NCI-H187 (cell line): ENCODE measurements around the gene AIRE.
A peak's percentile ranks its signal among the peaks of the same experiment; 100 is the strongest.
"Not testable (repeated sequence)": the region's sequence is repeated elsewhere in the genome, so short reads cannot be mapped to it uniquely, and the experiment has no call there.

Experiments
- DNase-seq, 2 experiments: peaks; one replicate each; lab custom pipeline; 2025; lab: John Stamatoyannopoulos, UW

Gene AIRE

GRCh38 chr21:44291936-44292811 is 6.5 kb downstream of the AIRE start:
- no peak for DNase-seq

DNA sequence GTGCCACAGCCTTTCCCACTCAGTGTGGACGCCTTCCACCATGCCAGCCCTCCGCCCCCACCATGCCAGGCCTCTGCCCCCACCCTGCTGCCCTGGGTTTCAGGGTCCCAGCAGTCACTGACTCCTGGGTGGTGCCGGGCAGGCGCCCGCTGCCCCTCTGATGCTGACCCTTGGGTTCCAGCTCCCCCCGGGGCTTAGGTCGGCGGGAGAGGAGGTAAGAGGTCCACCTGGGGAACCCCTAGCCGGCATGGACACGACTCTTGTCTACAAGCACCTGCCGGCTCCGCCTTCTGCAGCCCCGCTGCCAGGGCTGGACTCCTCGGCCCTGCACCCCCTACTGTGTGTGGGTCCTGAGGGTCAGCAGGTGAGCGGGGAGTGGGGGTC is 7.1 kb downstream of the AIRE start:
- DNase-seq, result no peak

- no peak for DNase-seq
Measured at GRCh38 chr21:44293551-44294231, 8.0 kb downstream of the AIRE start.

GRCh38 chr21:44294391-44295162 is 8.9 kb downstream of the AIRE start:
- no peak for DNase-seq

GRCh38 chr21:44295163-44295573 is 9.5 kb downstream of the AIRE start:
- no peak for DNase-seq

- no peak for DNase-seq
Measured at GRCh38 chr21:44295646-44296045, 10.0 kb downstream of the AIRE start.

DNA sequence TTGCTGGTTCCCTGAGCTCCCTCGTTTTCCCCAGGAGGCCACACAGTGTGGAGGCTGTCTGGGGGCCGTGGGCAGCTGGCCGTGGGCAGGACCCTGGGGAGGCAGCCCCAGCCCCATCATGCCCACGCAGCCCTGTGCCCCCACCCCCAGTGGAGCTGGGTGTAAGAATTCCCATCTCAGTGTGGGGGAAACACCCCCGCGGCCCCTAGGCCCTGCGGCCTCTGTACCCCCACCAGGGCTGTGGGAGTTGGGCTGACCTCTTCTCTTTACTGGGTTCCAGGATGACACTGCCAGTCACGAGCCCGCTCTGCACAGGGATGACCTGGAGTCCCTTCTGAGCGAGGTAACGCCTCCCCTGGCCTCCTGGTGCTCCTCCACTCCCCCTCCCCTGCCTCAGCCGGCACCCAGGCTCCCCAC is 10.4 kb downstream of the AIRE start:
- no peak for DNase-seq

DNA sequence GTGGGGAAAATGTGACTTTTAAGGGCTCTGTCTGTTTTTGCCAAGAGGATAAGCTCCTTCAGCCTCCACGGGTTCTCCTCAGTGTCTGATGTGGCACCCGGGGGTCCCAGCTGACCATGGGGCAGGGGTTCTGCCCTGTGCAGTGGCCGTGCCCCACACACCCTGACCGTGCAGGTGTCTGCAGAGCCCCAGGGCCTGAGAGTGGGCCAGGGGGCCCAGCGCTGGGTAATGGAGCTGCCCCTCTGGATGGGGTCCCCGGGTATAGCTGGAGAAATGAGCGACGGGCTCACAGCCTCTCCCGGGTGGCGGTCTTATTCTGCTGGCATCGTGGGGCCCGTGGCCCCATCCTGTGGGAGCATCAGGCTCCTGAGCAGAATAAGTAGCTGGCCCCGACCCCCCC is 11.2 kb downstream of the AIRE start:
- no peak for DNase-seq

DNA sequence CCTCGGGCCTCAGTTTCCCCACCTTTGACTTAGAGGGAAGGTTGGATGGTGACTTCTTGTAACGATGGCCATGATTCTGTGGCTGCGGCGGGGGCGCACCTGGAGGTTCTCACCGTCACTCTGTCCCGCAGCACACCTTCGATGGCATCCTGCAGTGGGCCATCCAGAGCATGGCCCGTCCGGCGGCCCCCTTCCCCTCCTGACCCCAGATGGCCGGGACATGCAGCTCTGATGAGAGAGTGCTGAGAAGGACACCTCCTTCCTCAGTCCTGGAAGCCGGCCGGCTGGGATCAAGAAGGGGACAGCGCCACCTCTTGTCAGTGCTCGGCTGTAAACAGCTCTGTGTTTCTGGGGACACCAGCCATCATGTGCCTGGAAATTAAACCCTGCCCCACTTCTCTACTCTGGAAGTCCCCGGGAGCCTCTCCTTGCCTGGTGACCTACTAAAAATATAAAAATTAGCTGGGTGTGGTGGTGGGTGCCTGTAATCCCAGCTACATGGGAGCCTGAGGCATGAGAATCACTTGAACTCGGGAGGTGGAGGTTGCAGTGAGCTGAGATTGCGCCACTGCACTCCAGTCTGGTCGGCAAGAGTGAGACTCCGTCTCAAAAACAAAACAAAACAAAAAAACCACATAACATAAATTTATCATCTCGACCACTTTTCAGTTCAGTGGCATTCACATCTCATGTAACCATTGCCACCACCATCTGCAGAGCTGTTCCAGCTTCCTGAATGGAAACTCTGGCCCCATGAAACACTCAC is 12.0 kb downstream of the AIRE start:
- DNase-seq, result peak; percentile 36 to 74

- DNase-seq, result no peak
Measured at GRCh38 chr21:44298301-44298700, 12.6 kb downstream of the AIRE start.

DNA sequence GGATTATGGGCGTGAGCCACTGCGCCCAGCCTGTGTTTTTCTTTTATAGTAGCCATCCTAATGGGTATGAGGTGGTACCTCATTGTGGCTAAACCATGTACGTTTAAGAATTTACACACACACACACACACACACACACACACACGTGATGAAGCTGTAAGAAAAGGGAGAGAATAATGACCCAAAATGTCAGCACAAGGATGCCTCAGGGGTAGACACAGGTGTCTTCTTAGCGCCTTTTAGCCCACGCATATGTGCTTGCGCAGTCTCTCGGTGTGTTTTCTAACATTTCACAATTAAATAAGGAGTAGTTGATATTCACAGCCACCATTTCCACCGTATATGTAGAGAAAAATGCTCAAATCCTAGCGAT is 13.4 kb downstream of the AIRE start:
- no peak for DNase-seq

DNA sequence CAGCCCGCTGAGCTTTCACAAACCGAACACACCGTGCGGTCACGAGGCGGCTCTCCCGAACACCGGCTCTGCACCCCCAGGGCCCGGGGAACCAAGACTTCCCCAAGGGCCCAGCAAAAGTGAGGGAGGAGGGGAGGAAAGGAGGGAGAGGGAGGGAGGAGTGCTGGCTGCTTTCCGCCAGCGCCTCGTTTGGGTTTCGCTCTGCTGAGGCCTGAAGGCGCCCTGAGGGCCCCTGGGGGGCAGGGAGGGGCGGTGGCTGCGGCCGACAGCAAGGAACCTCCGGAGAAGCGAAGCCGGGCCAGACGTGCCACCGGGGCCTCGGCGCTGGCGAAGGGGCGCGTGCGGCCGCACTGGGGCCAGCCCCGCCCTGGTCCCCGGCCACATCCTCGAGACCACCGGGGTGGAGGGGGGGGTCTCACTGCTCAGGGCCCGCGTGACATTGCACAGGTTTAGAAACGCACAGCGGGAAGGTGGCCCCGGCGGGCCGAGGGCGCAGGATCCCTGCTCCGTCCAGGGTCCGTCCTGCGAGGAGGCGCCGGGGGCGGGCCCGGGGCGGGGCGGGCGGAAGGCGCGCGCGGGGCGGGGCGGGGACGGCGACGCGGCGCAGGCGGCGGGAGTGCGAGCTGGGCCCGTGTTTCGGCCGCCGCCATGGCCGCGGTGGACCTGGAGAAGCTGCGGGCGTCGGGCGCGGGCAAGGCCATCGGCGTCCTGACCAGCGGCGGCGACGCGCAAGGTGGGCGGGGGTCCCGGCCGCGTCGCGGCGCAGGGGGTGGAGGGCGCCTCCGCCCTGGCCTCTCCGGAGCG is 14.0 kb downstream of the AIRE start, which contains the start of gene PFKL:
Gene PFKL, plus strand, starts transcription at position 596 of the 804 bp plus-strand sequence. Its CDS starts 53 bp downstream, at position 649.
- DNase-seq, result no peak

- no peak for DNase-seq
Measured at GRCh38 chr21:44300262-44300959, 14.7 kb downstream of the AIRE start.

GRCh38 chr21:44301141-44301540 is 15.5 kb downstream of the AIRE start:
- no peak for DNase-seq

DNA sequence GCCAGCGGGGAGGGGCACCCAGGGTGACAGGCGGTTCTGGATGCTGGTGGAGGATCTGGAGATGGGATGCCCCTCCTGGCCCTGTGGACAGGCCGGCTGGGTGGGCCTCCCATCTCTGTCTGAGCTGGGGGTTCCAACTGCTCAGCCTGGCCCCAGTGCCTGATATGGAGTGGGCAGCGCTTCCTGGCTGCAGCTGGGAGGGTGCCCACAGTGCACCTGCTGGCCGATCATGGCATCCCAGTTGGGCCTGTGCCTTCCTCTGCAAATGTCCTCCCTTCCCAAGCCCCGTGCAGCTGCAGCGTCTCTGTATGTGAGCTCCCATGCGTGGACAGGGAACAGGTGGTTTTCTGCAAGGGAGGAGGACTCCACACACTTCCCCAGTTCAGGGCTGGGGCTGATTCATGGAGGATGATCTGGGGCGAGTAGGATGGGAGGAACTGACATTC is 16.3 kb downstream of the AIRE start:
- DNase-seq, result no peak

DNA sequence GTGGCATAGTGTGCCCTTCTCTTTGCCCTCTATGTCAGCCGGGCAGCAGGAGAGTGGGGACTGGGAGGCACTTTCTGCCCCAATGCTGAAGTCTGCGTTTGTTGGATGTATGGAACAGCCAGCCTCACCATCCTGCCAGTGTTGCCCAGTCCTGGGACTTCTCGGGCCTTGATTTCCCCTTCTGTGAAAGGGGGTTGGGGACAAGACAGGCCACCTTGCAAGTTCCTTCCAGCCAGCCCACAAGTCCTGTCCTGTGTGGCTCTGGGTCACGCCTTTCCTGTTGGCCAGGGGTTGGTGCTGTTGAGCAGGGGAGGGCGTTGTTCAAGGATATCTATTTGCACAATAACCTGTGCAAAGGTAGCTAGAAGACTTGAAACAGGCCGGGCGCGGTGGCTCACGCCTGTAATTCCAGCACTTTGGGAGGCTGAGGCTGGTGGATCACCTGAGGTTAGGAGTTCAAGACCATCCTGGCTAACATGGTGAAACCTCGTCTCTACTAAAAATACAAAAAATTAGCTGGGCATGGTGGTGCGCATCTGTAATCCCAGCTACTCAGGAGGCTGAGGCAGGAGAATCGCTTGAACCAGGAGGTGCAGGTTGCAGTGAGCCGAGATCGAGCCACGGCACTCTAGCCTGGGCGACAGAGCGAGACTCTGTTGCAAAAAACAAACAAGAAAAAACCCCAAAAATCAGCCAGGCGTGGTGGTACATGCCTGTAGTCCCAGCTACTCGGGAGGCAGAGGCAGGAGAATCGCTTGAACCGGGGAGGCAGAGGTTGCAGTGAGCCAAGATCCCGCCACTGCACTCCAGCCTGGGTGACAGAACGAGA is 17.1 kb downstream of the AIRE start:
- not testable (repeated sequence) for DNase-seq

- DNase-seq, result no peak
Measured at GRCh38 chr21:44303490-44303981, 17.9 kb downstream of the AIRE start.

- DNase-seq, result no peak
Measured at GRCh38 chr21:44304011-44304616, 18.4 kb downstream of the AIRE start.

DNA sequence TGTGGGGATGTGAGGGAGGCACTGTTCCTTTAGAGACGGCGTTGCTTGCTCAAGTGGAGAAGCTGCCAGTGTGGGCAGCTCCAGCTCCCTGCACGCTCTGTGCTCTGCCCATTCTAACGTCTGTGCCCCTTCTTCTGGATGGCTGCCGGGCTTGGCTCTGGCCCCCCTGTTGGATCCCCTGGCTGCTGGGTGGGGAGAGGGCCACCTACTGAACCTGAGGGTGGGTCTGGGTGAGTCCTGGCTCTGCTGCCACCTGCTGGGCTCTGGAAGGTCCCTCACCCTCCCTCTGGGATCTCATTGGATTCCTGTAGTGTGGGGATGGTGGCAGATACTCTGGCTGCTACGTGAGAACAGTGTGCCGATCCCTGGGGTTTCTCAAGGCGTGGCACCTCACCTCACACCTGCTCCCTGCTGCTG is 19.2 kb downstream of the AIRE start:
- DNase-seq, result no peak
